Thyroid gland (tissue), 4 donors: ENCODE results near the gene GRIK4. TPM values are rescaled to one million over a fixed set of nuclear protein-coding genes. Genes with fewer than 3 reads are reported as not detected.

Source experiments
- DNase-seq, 2 donors: peaks; one replicate each; pipeline ENCODE4 v3.0.0-alpha.2; 2019
- H3K27ac ChIP-seq, 3 donors: fragments of 200-600 bp; sonication (generic); 1 replicate in 2 of 3; 2 replicates in 1 of 3; pipeline ENCODE4 v1.5.1; 2016 to 2019; ENCODE audit warnings: mild to moderate bottlenecking in 1 of 3, moderate library complexity in 1 of 3
- H3K27me3 ChIP-seq: fragments of 200-600 bp; sonication (generic); one replicate; pipeline ENCODE4 v1.5.1; 2019
- H3K36me3 ChIP-seq, 2 donors: fragments of 200-600 bp; sonication (generic); one replicate each; pipeline ENCODE4 v1.5.1; 2016 to 2019
- H3K4me1 ChIP-seq, 2 donors: fragments of 200-600 bp; sonication (generic); one replicate each; pipeline ENCODE4 v1.5.1; 2017 to 2019
- H3K4me3 ChIP-seq, 3 donors: fragments of 200-600 bp; sonication (generic); replicated peaks in 1 of 3; 1 replicate in 2 of 3; 2 replicates in 1 of 3; pipeline ENCODE4 v1.5.1; 2016; ENCODE audit warnings: mild to moderate bottlenecking in 1 of 3
- H3K9me3 ChIP-seq: fragments of 200-600 bp; sonication (generic); one replicate; pipeline ENCODE4 v1.5.1; 2017
- CTCF ChIP-seq, 6 experiments: fragments of 200-600 bp in 3 of 6; fragments of 450-650 bp in 3 of 6; sonication (generic) in 3 of 6; IDR thresholded peaks; one replicate each; pipeline ENCODE4 v1.5.1; 2016 to 2019; ENCODE audit warnings: antibody characterized with exemption in 6 of 6, mild to moderate bottlenecking in 2 of 6, inconsistent platforms in 1 of 6, moderate library complexity in 1 of 6
- POLR2A ChIP-seq, 2 donors: fragments of 450-650 bp; IDR thresholded peaks; one replicate each; pipeline ENCODE4 v1.6.1; 2017; ENCODE audit warnings: antibody characterized with exemption in 2 of 2, mild to moderate bottlenecking in 2 of 2, moderate library complexity in 1 of 2
- WGBS, 2 donors: methylation state at CpG; one replicate each; pipeline ENCODE4 v1.1.5; 2017; 5-methylcytosine and 5-hydroxymethylcytosine counted together
- intact Hi-C: fragments of 100-400 bp; cut with DNase I; formaldehyde crosslinking; loops from one replicate; pipeline ENCODE4 v1.15.1; 2023
- total RNA-seq, 4 donors: library from RNA; depleted of rRNA; stranded (reverse); fragments of >200 nt; gene quantifications; one replicate each; pipeline ENCODE4 v1.2.3, GENCODE V29; 2016

GRIK4 gene
- total RNA-seq, 4 donors from 2014 or later, result 0.54 to 3.7 (median 0.99) TPM

GRCh38 chr11:120529214-120529613, 17.7 kb downstream of the GRIK4 start:
- Histone ChIP-seq H3K4me3 (no peak overlapping the region), H3K27ac (no peak overlapping the region), H3K36me3 (no peaks in the 10 kb centered on the region), H3K4me1 (peaks cover 14 to 15% of the 10 kb centered on the region in 2 donors), H3K9me3 (no peaks in the 10 kb centered on the region), H3K27me3 (no peaks in the 10 kb centered on the region)
- no peak for DNase-seq
- TF ChIP-seq CTCF (IDR thresholded peaks at IDR 0.05) (no peak), POLR2A (IDR thresholded peaks at IDR 0.05) (no peak)
- intact Hi-C loops, result no loop called here
- 63 to 70% methylated on average over 7 of the region's 7 CpGs for WGBS, 2 donors

- no peak overlapping the region for H3K27ac ChIP-seq
- H3K36me3 ChIP-seq, result no peaks in the 10 kb centered on the region
- 89% methylated on average over 6 of the region's 6 CpGs for WGBS, 2 donors
- intact Hi-C loops, result no loop called here
- H3K27me3 ChIP-seq, result no peaks in the 10 kb centered on the region
- no peak overlapping the region for H3K4me3 ChIP-seq
- H3K4me1 ChIP-seq, result peaks cover 14 to 15% of the 10 kb centered on the region in 2 donors
- DNase-seq, result no peak
- TF ChIP-seq POLR2A (IDR thresholded peaks at IDR 0.05) (no peak), CTCF (IDR thresholded peaks at IDR 0.05) (no peak)
- no peaks in the 10 kb centered on the region for H3K9me3 ChIP-seq
These were observed 18.4 kb downstream of the GRIK4 start for GRCh38 chr11:120529911-120530310.

DNA sequence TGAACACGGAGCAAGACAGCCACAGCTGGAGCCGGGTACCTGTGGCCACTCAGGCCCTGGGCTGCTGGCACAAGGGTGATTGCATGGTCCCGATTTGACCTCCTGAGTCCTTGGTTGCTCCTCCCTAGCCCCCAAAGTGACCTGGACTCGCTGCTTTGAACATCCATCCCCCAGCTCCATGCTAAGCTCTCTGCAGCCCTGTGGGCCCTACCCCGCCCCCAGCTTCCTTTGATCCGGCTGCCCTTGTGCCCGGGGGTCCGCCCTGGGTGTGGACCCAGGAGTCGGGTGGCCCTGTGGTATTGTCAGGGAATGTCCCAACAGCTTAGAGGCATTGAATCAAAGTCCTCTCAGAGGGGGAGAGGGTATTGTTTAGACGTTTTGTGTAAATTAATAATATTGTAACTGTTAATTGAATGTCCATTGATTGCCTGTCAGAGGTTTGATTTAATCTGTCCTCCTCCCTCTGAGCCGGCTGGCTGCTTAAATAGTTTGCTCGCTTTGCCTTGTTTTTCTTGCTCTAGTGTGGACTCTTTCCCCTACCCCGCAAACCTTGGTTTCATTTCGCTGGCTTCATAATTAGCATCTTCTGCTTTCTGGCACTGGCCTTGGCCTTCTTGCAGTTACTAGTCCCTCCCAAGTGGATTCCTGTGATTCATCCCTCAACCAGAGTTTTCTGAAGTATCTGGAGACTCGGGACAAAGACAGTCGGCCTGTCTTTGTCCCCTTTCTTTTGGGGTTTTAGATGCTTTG, 20.7 kb downstream of the GRIK4 start:
- Histone ChIP-seq H3K36me3 (no peaks in the 10 kb centered on the region), H3K27me3 (no peaks in the 10 kb centered on the region), H3K9me3 (no peaks in the 10 kb centered on the region), H3K4me1 (peaks cover 14 to 15% of the 10 kb centered on the region in 2 donors), H3K27ac (peak overlapping the region in 2 of 3 donors; percentile 36 to 53), H3K4me3 (no peak overlapping the region)
- 46 to 51% methylated on average over 13 to 16 of the region's 16 CpGs for WGBS, 2 donors
- TF ChIP-seq POLR2A (IDR thresholded peaks at IDR 0.05) (no peak), CTCF (IDR thresholded peaks at IDR 0.05) (no peak)
- DNase-seq, result peak; percentile 44 to 48
- intact Hi-C loops, result no loop called here

DNA sequence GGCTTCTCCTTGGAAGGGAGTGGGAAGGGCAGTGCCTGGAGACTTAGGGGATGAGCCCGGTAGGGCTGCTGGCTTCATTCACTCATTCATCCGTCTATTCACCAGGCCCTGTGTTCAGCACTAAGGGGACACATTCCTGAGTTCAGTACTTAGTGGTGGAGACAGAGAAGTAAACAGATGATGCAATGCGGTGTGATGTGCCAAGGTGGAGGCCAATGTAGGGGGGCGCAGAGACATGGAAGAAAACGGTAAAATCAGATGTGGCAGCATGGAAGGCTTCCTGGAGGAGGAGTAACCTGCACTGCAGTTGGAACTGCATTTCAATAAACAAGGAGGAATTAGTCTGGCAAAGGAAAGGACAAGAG, 21.3 kb downstream of the GRIK4 start:
- Histone ChIP-seq H3K36me3 (no peaks in the 10 kb centered on the region), H3K27ac (peak overlapping the region in 2 of 3 donors; percentile 36 to 53), H3K4me1 (peaks cover 14 to 15% of the 10 kb centered on the region in 2 donors), H3K27me3 (no peaks in the 10 kb centered on the region), H3K9me3 (no peaks in the 10 kb centered on the region), H3K4me3 (no peak overlapping the region)
- peak in 1 of 2 donors; percentile 30 for DNase-seq
- 50 to 51% methylated on average over 5 of the region's 5 CpGs for WGBS, 2 donors
- intact Hi-C loops, result no loop called here
- TF ChIP-seq POLR2A (IDR thresholded peaks at IDR 0.05) (no peak), CTCF (IDR thresholded peaks at IDR 0.05) (no peak)

- Histone ChIP-seq H3K9me3 (no peaks in the 10 kb centered on the region), H3K4me1 (peaks cover 23 to 31% of the 10 kb centered on the region in 2 donors), H3K36me3 (no peaks in the 10 kb centered on the region), H3K27me3 (no peaks in the 10 kb centered on the region), H3K4me3 (no peak overlapping the region), H3K27ac (no peak overlapping the region)
- TF ChIP-seq POLR2A (IDR thresholded peaks at IDR 0.05) (no peak), CTCF (IDR thresholded peaks at IDR 0.05) (no peak)
- 92 to 93% methylated on average over 13 of the region's 13 CpGs for WGBS, 2 donors
- intact Hi-C loops, result no loop called here
- DNase-seq, result no peak
These were observed 24.7 kb downstream of the GRIK4 start for GRCh38 chr11:120536091-120536796.
